Liver (tissue), 9 donors: ENCODE measurements around the gene CACNB4. TPM values are rescaled to one million over a fixed set of nuclear protein-coding genes. Genes with fewer than 3 reads are reported as not detected.

Experiments
- DNase-seq: peaks from one replicate; pipeline ENCODE4 v3.0.0-alpha.2; 2017; ENCODE audit warnings: low spot score
- H3K27ac ChIP-seq, 2 donors: one replicate each; pipeline ENCODE4 v1.7.0; 2013; ENCODE audit warnings: inconsistent platforms in 2 of 2, low read length in 2 of 2, control low read depth in 1 of 2, low read depth in 1 of 2, mild to moderate bottlenecking in 1 of 2
- H3K27me3 ChIP-seq, 4 donors: one replicate each; pipeline versions ENCODE4 v1.6.1 to v1.7.0; 2013; ENCODE audit warnings: low read length in 3 of 4, inconsistent platforms in 1 of 4, mild to moderate bottlenecking in 1 of 4, moderate library complexity in 1 of 4; ENCODE audit not compliant: control insufficient read depth in 4 of 4, insufficient read depth in 4 of 4
- H3K36me3 ChIP-seq, 4 donors: one replicate each; pipeline versions ENCODE4 v1.6.1 to v1.7.0; 2013; ENCODE audit warnings: low read length in 3 of 4, mild to moderate bottlenecking in 3 of 4, low read depth in 1 of 4, moderate library complexity in 1 of 4; ENCODE audit not compliant: control insufficient read depth in 4 of 4, insufficient read depth in 3 of 4
- H3K4me1 ChIP-seq, 4 donors: one replicate each; pipeline versions ENCODE4 v1.6.1 to v1.7.0; 2013; ENCODE audit warnings: low read length in 3 of 4, mild to moderate bottlenecking in 3 of 4, moderate library complexity in 1 of 4; ENCODE audit not compliant: control insufficient read depth in 4 of 4, insufficient read depth in 4 of 4
- H3K4me3 ChIP-seq, 3 donors: one replicate each; pipeline versions ENCODE4 v1.6.1 to v1.7.0; 2013; ENCODE audit warnings: low read length in 3 of 3, control low read depth in 1 of 3, low read depth in 1 of 3, mild to moderate bottlenecking in 1 of 3
- H3K9ac ChIP-seq, 2 donors: one replicate each; pipeline ENCODE4 v1.7.0; 2013; ENCODE audit warnings: low read length in 2 of 2, mild to moderate bottlenecking in 2 of 2, moderate library complexity in 2 of 2, control low read depth in 1 of 2, low read depth in 1 of 2
- H3K9me3 ChIP-seq, 4 donors: one replicate each; pipeline versions ENCODE4 v1.6.1 to v1.7.0; 2013; ENCODE audit warnings: low read length in 3 of 4; ENCODE audit not compliant: control insufficient read depth in 4 of 4
- ATF3 ChIP-seq: IDR thresholded peaks from 2 replicates; pipeline ENCODE4 v1.6.1; 2016; ENCODE audit warnings: antibody characterized with exemption
- EGR1 ChIP-seq, 2 donors: IDR thresholded peaks; 2 replicates each; pipeline ENCODE4 v1.6.1; 2016 to 2018; ENCODE audit warnings: antibody characterized with exemption in 2 of 2, low read depth in 2 of 2
- FOXA1 ChIP-seq: IDR thresholded peaks from 2 replicates; pipeline ENCODE4 v1.6.1; 2016; ENCODE audit warnings: antibody characterized with exemption
- FOXA2 ChIP-seq: IDR thresholded peaks from 2 replicates; pipeline ENCODE4 v1.6.1; 2016; ENCODE audit warnings: antibody characterized with exemption
- GABPA ChIP-seq, 2 donors: IDR thresholded peaks in 1 of 2; conservative IDR thresholded peaks in 1 of 2; 2 replicates each; pipeline ENCODE4 v1.6.1; 2016; ENCODE audit warnings: antibody characterized with exemption in 2 of 2, mild to moderate bottlenecking in 1 of 2, moderate library complexity in 1 of 2
- HNF4A ChIP-seq, 2 donors: conservative IDR thresholded peaks; 2 replicates each; pipeline ENCODE4 v1.6.1; 2016; ENCODE audit warnings: antibody characterized with exemption in 2 of 2, mild to moderate bottlenecking in 2 of 2
- HNF4G ChIP-seq: IDR thresholded peaks from 2 replicates; pipeline ENCODE4 v1.6.1; 2016; ENCODE audit warnings: antibody characterized with exemption
- JUND ChIP-seq, 2 donors: IDR thresholded peaks; 2 replicates each; pipeline ENCODE4 v1.6.1; 2016; ENCODE audit warnings: antibody characterized with exemption in 2 of 2
- MAX ChIP-seq: IDR thresholded peaks from 2 replicates; pipeline ENCODE4 v1.6.1; 2016; ENCODE audit warnings: antibody characterized with exemption
- NR2F2 ChIP-seq: IDR thresholded peaks from 2 replicates; pipeline ENCODE4 v1.6.1; 2016; ENCODE audit warnings: antibody characterized with exemption
- RAD21 ChIP-seq, 2 donors: IDR thresholded peaks; 2 replicates each; pipeline ENCODE4 v1.6.1; 2016; ENCODE audit warnings: antibody characterized with exemption in 2 of 2, mild to moderate bottlenecking in 2 of 2
- REST ChIP-seq: IDR thresholded peaks from 2 replicates; pipeline ENCODE4 v1.6.1; 2016; ENCODE audit warnings: antibody characterized with exemption, mild to moderate bottlenecking
- RXRA ChIP-seq, 2 donors: IDR thresholded peaks; 2 replicates each; pipeline ENCODE4 v1.6.1; 2017 to 2018; ENCODE audit warnings: antibody characterized with exemption in 2 of 2, mild to moderate bottlenecking in 1 of 2
- SP1 ChIP-seq: IDR thresholded peaks from 2 replicates; pipeline ENCODE4 v1.6.1; 2018; ENCODE audit warnings: antibody characterized with exemption, mild to moderate bottlenecking
- TAF1 ChIP-seq: conservative IDR thresholded peaks from 2 replicates; pipeline ENCODE4 v1.6.1; 2016; ENCODE audit warnings: antibody characterized with exemption, mild to moderate bottlenecking
- YY1 ChIP-seq: IDR thresholded peaks from 2 replicates; pipeline ENCODE4 v1.6.1; 2016; ENCODE audit warnings: antibody characterized with exemption, mild to moderate bottlenecking
- ZBTB33 ChIP-seq: IDR thresholded peaks from 2 replicates; pipeline ENCODE4 v1.6.1; 2016; ENCODE audit warnings: antibody characterized with exemption
- WGBS: extraction: QIAGEN DNeasy Blood & Tissue Kit; methylation state at CpG from one replicate; pipeline ENCODE4 v1.1.7; 2013; 5-methylcytosine and 5-hydroxymethylcytosine counted together
- polyA plus RNA-seq, 2 donors: library from polyadenylated mRNA; stranded (reverse) in 1 of 2; unstranded in 1 of 2; fragments of 200-250 nt in 1 of 2; fragments of >200 nt in 1 of 2; fragmentation: Nextera tagmentation in 1 of 2; extraction: Ambion mirVana in 1 of 2; gene quantifications; one replicate each; pipeline versions ENCODE4 v1.2.1 to v1.2.3, GENCODE V29; 2013 to 2015
- total RNA-seq, 2 donors: library from RNA; depleted of rRNA; stranded (reverse); fragments of >200 nt; gene quantifications; one replicate each; pipeline ENCODE4 v1.2.3, GENCODE V29; 2014
- TF ChIP-seq, protein P1 (sequence below): fragments of 150-350 bp; IDR thresholded peaks from 2 replicates; pipeline ENCODE4 v1.5.1; 2017; ENCODE audit warnings: improper control_type of control experiment, low read depth, low read length; ENCODE audit not compliant: missing input control
- donor health status: healthy.
- donor health status: healthy.
- donor health status: healthy.
- donor health status: healthy.
- donor health status: healthy.

The CACNB4 gene
- total and polyA plus RNA-seq, 4 donors = 0.02 to 0.50 (median 0.21) TPM

DNA sequence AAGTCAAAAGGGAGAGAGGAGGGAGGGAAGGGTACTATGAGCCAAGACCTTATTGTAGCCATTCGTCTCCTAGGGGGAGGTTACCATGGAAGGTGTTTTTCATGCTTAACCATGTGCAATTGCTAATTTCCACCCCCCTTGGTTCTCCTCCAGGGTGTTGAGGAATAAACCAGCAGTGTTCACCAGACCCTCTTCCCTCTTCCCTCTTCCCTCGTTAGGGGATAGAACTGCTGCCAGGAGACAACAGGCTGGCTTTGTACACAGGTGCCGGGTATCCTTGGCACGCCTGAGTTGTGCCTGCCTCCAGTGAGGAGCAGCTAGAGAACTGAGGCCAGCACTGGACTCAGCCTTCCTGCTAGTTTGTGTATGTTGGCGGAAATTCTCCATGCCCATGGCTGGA, 229.6 kb downstream of the CACNB4 start:
- Histone ChIP-seq H3K27ac (no peak overlapping the region), H3K36me3 (no peaks in the 10 kb centered on the region), H3K4me1 (no peaks in the 10 kb centered on the region), H3K4me3 (no peak overlapping the region), H3K9me3 (no peaks in the 10 kb centered on the region), H3K27me3 (no peaks in the 10 kb centered on the region), H3K9ac (no peak overlapping the region)
- WGBS = 78% methylated on average over 5 of the region's 5 CpGs
- TF ChIP-seq RXRA (IDR thresholded peaks at IDR 0.05) (no peak), ATF3 (no peak), TAF1 (no peak), MAX (no peak), REST (no peak), HNF4A (conservative IDR thresholded peaks at IDR 0.05) (no peak), ZBTB33 (no peak), HNF4G (no peak), JUND (IDR thresholded peaks at IDR 0.05) (no peak), RAD21 (IDR thresholded peaks at IDR 0.05) (no peak), FOXA1 (no peak), NR2F2 (no peak), EGR1 (IDR thresholded peaks at IDR 0.05; ENCODE audit: low read depth in 2 of 2) (no peak), YY1 (no peak), FOXA2 (no peak), SP1 (no peak), GABPA (IDR thresholded peaks at IDR 0.05 in 1 of 2, conservative IDR thresholded peaks at IDR 0.05 in 1 of 2) (no peak)
- TF ChIP-seq, protein P1, sequence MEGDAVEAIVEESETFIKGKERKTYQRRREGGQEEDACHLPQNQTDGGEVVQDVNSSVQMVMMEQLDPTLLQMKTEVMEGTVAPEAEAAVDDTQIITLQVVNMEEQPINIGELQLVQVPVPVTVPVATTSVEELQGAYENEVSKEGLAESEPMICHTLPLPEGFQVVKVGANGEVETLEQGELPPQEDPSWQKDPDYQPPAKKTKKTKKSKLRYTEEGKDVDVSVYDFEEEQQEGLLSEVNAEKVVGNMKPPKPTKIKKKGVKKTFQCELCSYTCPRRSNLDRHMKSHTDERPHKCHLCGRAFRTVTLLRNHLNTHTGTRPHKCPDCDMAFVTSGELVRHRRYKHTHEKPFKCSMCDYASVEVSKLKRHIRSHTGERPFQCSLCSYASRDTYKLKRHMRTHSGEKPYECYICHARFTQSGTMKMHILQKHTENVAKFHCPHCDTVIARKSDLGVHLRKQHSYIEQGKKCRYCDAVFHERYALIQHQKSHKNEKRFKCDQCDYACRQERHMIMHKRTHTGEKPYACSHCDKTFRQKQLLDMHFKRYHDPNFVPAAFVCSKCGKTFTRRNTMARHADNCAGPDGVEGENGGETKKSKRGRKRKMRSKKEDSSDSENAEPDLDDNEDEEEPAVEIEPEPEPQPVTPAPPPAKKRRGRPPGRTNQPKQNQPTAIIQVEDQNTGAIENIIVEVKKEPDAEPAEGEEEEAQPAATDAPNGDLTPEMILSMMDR = no peak
- DNase-seq = no peak

DNA sequence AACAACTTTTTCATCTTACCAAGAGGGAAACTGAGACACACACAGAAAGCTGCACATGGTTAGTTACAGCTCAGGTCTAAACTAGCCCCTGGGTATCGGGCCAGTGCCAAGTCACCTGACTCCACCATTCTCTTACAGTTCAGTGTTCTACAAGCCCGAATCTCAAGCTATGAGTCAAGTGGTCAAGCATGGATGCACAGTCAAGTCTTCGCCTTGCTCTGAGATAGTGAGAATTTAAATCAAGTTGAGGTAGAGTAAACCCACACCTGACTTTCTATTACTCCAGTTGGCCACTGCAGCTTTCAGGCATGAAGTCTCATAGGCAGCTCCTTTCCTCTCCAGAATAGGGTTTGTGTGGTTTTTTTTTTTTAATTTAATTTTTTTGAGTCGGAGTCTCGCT, 236.1 kb downstream of the CACNB4 start:
- DNase-seq = no peak
- no peaks in the 10 kb centered on the region for H3K27me3 ChIP-seq

More for the DNA sequence above, 236.1 kb downstream of the CACNB4 start:
- H3K9me3 ChIP-seq = no peaks in the 10 kb centered on the region
- H3K36me3 ChIP-seq = no peaks in the 10 kb centered on the region
- no peak overlapping the region for H3K27ac ChIP-seq
- no peak overlapping the region for H3K9ac ChIP-seq
- 94% methylated on average over 5 of the region's 5 CpGs for WGBS
- H3K4me3 ChIP-seq = no peak overlapping the region
- no peaks in the 10 kb centered on the region for H3K4me1 ChIP-seq
- no peak for TF ChIP-seq EGR1 (IDR thresholded peaks at IDR 0.05; ENCODE audit: low read depth in 2 of 2)
- no peak for TF ChIP-seq JUND (IDR thresholded peaks at IDR 0.05)
- TF ChIP-seq FOXA2 = no peak
- TF ChIP-seq RXRA (IDR thresholded peaks at IDR 0.05) = no peak
- no peak for TF ChIP-seq ATF3
- no peak for TF ChIP-seq NR2F2
- TF ChIP-seq SP1 = no peak
- TF ChIP-seq YY1 = no peak
